ENCODE results near the gene ZNF138.

- TF ChIP-seq, protein P1, sequence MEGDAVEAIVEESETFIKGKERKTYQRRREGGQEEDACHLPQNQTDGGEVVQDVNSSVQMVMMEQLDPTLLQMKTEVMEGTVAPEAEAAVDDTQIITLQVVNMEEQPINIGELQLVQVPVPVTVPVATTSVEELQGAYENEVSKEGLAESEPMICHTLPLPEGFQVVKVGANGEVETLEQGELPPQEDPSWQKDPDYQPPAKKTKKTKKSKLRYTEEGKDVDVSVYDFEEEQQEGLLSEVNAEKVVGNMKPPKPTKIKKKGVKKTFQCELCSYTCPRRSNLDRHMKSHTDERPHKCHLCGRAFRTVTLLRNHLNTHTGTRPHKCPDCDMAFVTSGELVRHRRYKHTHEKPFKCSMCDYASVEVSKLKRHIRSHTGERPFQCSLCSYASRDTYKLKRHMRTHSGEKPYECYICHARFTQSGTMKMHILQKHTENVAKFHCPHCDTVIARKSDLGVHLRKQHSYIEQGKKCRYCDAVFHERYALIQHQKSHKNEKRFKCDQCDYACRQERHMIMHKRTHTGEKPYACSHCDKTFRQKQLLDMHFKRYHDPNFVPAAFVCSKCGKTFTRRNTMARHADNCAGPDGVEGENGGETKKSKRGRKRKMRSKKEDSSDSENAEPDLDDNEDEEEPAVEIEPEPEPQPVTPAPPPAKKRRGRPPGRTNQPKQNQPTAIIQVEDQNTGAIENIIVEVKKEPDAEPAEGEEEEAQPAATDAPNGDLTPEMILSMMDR (IDR thresholded peaks at IDR 0.05; ENCODE audit: low read depth, low read length), result no peak
- TF ChIP-seq EZH2phosphoT487 (IDR thresholded peaks at IDR 0.05; ENCODE audit: low read depth), result no peak
Measured at GRCh38 chr7:64787295-64787694, 6.9 kb upstream of the ZNF138 start.
